Mesenchymal stem cell (in vitro differentiated cells and primary cell): ENCODE results near the gene FASLG.
"Not testable (repeated sequence)": the region's sequence is repeated elsewhere in the genome, so short reads cannot be mapped to it uniquely, and the experiment has no call there.

Experiments
- DNase-seq: peaks from one replicate; pipeline ENCODE4 v3.0.0-alpha.2; 2013
- H2AFZ ChIP-seq: one replicate; pipeline ENCODE4 v1.6.1; 2013; ENCODE audit warnings: low read depth, mild to moderate bottlenecking, control low read depth, inconsistent platforms, low read length, moderate library complexity
- H2AK5ac ChIP-seq: 2 replicates; pipeline ENCODE4 v1.6.1; 2013; ENCODE audit warnings: low read length, moderate library complexity, mild to moderate bottlenecking, inconsistent platforms; ENCODE audit not compliant: severe bottlenecking
- H2BK120ac ChIP-seq: one replicate; pipeline ENCODE4 v1.6.1; 2013; ENCODE audit warnings: low read depth, mild to moderate bottlenecking, inconsistent platforms, low read length, moderate library complexity
- H2BK12ac ChIP-seq, 2 experiments: one replicate each; pipeline ENCODE4 v1.6.1; 2013; ENCODE audit warnings: inconsistent platforms in 2 of 2, low read length in 2 of 2, mild to moderate bottlenecking in 2 of 2, moderate library complexity in 2 of 2, control low read depth in 1 of 2
- H2BK15ac ChIP-seq: one replicate; pipeline ENCODE4 v1.6.1; 2013; ENCODE audit warnings: mild to moderate bottlenecking, low read depth, inconsistent platforms; ENCODE audit not compliant: poor library complexity, severe bottlenecking
- H2BK5ac ChIP-seq: 2 replicates; pipeline ENCODE4 v1.6.1; 2013; ENCODE audit warnings: low read depth, mild to moderate bottlenecking, low read length, control low read depth, inconsistent platforms; ENCODE audit not compliant: poor library complexity, severe bottlenecking
- H3K14ac ChIP-seq, 2 experiments: one replicate each; pipeline ENCODE4 v1.6.1; 2013; ENCODE audit warnings: inconsistent platforms in 2 of 2, low read length in 2 of 2, control low read depth in 1 of 2, mild to moderate bottlenecking in 1 of 2, moderate library complexity in 1 of 2
- H3K18ac ChIP-seq, 2 experiments: one replicate each; pipeline ENCODE4 v1.6.1; 2013; ENCODE audit warnings: inconsistent platforms in 2 of 2, low read length in 2 of 2, control low read depth in 1 of 2, low read depth in 1 of 2, mild to moderate bottlenecking in 1 of 2
- H3K23ac ChIP-seq, 2 experiments: one replicate each; pipeline ENCODE4 v1.6.1; 2013; ENCODE audit warnings: inconsistent platforms in 2 of 2, low read length in 2 of 2, mild to moderate bottlenecking in 2 of 2, moderate library complexity in 2 of 2, control low read depth in 1 of 2
- H3K27ac ChIP-seq: 2 replicates; pipeline ENCODE4 v1.5.1; 2013; ENCODE audit warnings: mild to moderate bottlenecking, moderate library complexity, low read length, control low read depth, inconsistent platforms; ENCODE audit not compliant: poor library complexity, severe bottlenecking
- H3K27me3 ChIP-seq, 2 experiments: 2 replicates each; pipeline versions ENCODE4 v1.6.1 to v1.7.0; 2013; ENCODE audit warnings: low read length in 2 of 2, mild to moderate bottlenecking in 2 of 2, moderate library complexity in 2 of 2, control low read depth in 1 of 2, inconsistent platforms in 1 of 2; ENCODE audit not compliant: control insufficient read depth in 1 of 2, insufficient read depth in 1 of 2
- H3K36me3 ChIP-seq, 2 experiments: 2 replicates each; pipeline versions ENCODE4 v1.6.1 to v1.7.0; 2013; ENCODE audit warnings: low read length in 2 of 2, control low read depth in 1 of 2, inconsistent platforms in 1 of 2, low read depth in 1 of 2, mild to moderate bottlenecking in 1 of 2; ENCODE audit not compliant: insufficient read depth in 2 of 2, control insufficient read depth in 1 of 2
- H3K4ac ChIP-seq, 2 experiments: one replicate each; pipeline ENCODE4 v1.6.1; 2013; ENCODE audit warnings: inconsistent platforms in 2 of 2, low read length in 2 of 2, mild to moderate bottlenecking in 2 of 2, moderate library complexity in 2 of 2, control low read depth in 1 of 2, low read depth in 1 of 2
- H3K4me1 ChIP-seq: 2 replicates; pipeline ENCODE4 v1.6.1; 2013; ENCODE audit warnings: low read depth, low read length, control low read depth; ENCODE audit not compliant: control insufficient read depth, insufficient read depth
- H3K4me2 ChIP-seq: 2 replicates; pipeline ENCODE4 v1.6.1; 2013; ENCODE audit warnings: low read length, mild to moderate bottlenecking, inconsistent platforms; ENCODE audit not compliant: poor library complexity, severe bottlenecking
- H3K4me3 ChIP-seq, 2 experiments: 2 replicates each; pipeline versions ENCODE4 v1.5.1 to v1.7.0; 2013; ENCODE audit warnings: low read length in 2 of 2, mild to moderate bottlenecking in 2 of 2, control low read depth in 1 of 2, low read depth in 1 of 2; ENCODE audit not compliant: insufficient read depth in 1 of 2
- H3K79me1 ChIP-seq: replicated peaks from 2 replicates; pipeline ENCODE4 v1.6.1; 2013; ENCODE audit warnings: mild to moderate bottlenecking, control low read depth, low read length, inconsistent platforms; ENCODE audit not compliant: poor library complexity, severe bottlenecking
- H3K9ac ChIP-seq: 2 replicates; pipeline ENCODE4 v1.7.0; 2013; ENCODE audit warnings: mild to moderate bottlenecking, low read length, moderate library complexity
- H3K9me3 ChIP-seq: 2 replicates; pipeline ENCODE4 v1.7.0; 2013; ENCODE audit warnings: mild to moderate bottlenecking, low read length; ENCODE audit not compliant: control insufficient read depth
- H4K8ac ChIP-seq: one replicate; pipeline ENCODE4 v1.6.1; 2013; ENCODE audit warnings: inconsistent platforms, mild to moderate bottlenecking, low read length, moderate library complexity
- H4K91ac ChIP-seq: one replicate; pipeline ENCODE4 v1.6.1; 2013; ENCODE audit warnings: mild to moderate bottlenecking, low read length, inconsistent platforms
- WGBS: methylation state at CpG from one replicate; pipeline ENCODE4 v1.1.7; 2013; ENCODE audit warnings: mixed read lengths; 5-methylcytosine and 5-hydroxymethylcytosine counted together

Gene FASLG

GRCh38 chr1:172682812-172683211, 23.9 kb downstream of the FASLG start:
- Histone ChIP-seq H3K23ac (no peak overlapping the region), H3K4me3 (no peak overlapping the region), H3K27me3 (no peaks in the 10 kb centered on the region), H3K4me1 (no peaks in the 10 kb centered on the region), H4K8ac (no peak overlapping the region), H2AFZ (no peak overlapping the region), H3K79me1 (no peaks in the 10 kb centered on the region), H2AK5ac (no peak overlapping the region), H2BK12ac (no peak overlapping the region), H3K27ac (no peak overlapping the region), H2BK15ac (no peak overlapping the region), H3K14ac (no peak overlapping the region), H4K91ac (no peak overlapping the region), H3K4me2 (no peak overlapping the region), H3K4ac (no peak overlapping the region), H2BK5ac (no peak overlapping the region), H3K9ac (no peak overlapping the region), H2BK120ac (no peak overlapping the region), H3K9me3 (no peaks in the 10 kb centered on the region), H3K18ac (no peak overlapping the region), H3K36me3 (no peaks in the 10 kb centered on the region)
- 92% methylated on average over 3 of the region's 3 CpGs for WGBS
- DNase-seq: no peak

- Histone ChIP-seq H3K18ac (no peak overlapping the region), H2BK120ac (no peak overlapping the region), H2AK5ac (no peak overlapping the region), H2BK5ac (no peak overlapping the region), H3K4me3 (no peak overlapping the region), H3K27me3 (no peaks in the 10 kb centered on the region), H3K27ac (no peak overlapping the region), H3K23ac (no peak overlapping the region), H3K4me2 (no peak overlapping the region), H3K79me1 (no peaks in the 10 kb centered on the region), H3K9me3 (no peaks in the 10 kb centered on the region), H2BK12ac (no peak overlapping the region), H3K9ac (no peak overlapping the region), H2AFZ (no peak overlapping the region), H3K4ac (no peak overlapping the region), H3K4me1 (no peaks in the 10 kb centered on the region), H3K36me3 (no peaks in the 10 kb centered on the region), H3K14ac (no peak overlapping the region), H4K8ac (no peak overlapping the region), H4K91ac (no peak overlapping the region), H2BK15ac (no peak overlapping the region)
- 78% methylated on average over 1 of the region's 1 CpG for WGBS
- DNase-seq: no peak
Measured at GRCh38 chr1:172686143-172686542, 27.2 kb downstream of the FASLG start.

GRCh38 chr1:172688428-172689085, 29.7 kb downstream of the FASLG start:
- not testable (repeated sequence) for H3K9me3 ChIP-seq, H3K27me3 ChIP-seq, H3K14ac ChIP-seq, H3K18ac ChIP-seq, H2BK120ac ChIP-seq, H2BK15ac ChIP-seq, H3K27ac ChIP-seq, DNase-seq, H3K36me3 ChIP-seq, H3K4ac ChIP-seq, H3K4me2 ChIP-seq, H2BK5ac ChIP-seq, H3K23ac ChIP-seq, H3K9ac ChIP-seq, H2AFZ ChIP-seq, H2BK12ac ChIP-seq, H3K79me1 ChIP-seq, H2AK5ac ChIP-seq, H3K4me1 ChIP-seq, H4K91ac ChIP-seq, H4K8ac ChIP-seq, H3K4me3 ChIP-seq
- WGBS: 87% methylated on average over 2 of the region's 2 CpGs

- H3K4me2 ChIP-seq, H3K9ac ChIP-seq, H2BK12ac ChIP-seq, H2BK5ac ChIP-seq, H3K9me3 ChIP-seq, H3K14ac ChIP-seq, H3K36me3 ChIP-seq, DNase-seq, H3K27me3 ChIP-seq, H3K18ac ChIP-seq, H3K4ac ChIP-seq, H4K8ac ChIP-seq, H4K91ac ChIP-seq, H3K4me3 ChIP-seq, H3K23ac ChIP-seq, H3K27ac ChIP-seq, H2AFZ ChIP-seq, H2BK120ac ChIP-seq, H3K4me1 ChIP-seq, H2BK15ac ChIP-seq, H3K79me1 ChIP-seq, H2AK5ac ChIP-seq: not testable (repeated sequence)
- WGBS: 100% methylated on average over 1 of the region's 1 CpG
Measured at GRCh38 chr1:172690925-172691324, 32.0 kb downstream of the FASLG start.
